ENCODE data around the gene DNASE2B. TPM values are rescaled to one million over a fixed set of nuclear protein-coding genes. Genes with fewer than 3 reads are reported as not detected.

The DNASE2B gene
- polyA plus RNA-seq: 26.1 and 27.9 TPM in 2 replicates
- polyA minus RNA-seq: 11.9 and 16.8 TPM in 2 replicates

- Histone ChIP-seq H2AFZ (ENCODE audit: low read depth, low read length) (no peak within 1 kb of the TSS), H3K4me2 (ENCODE audit: low read length) (no peak within 1 kb of the TSS), H3K9me2 (ENCODE audit: insufficient read depth, low read length) (no peaks in the 10 kb centered on the region), H3K4me3 (ENCODE audit: low read length) (peak within 1 kb of the TSS; percentile 28), H3K9ac (ENCODE audit: low read length) (peak within 1 kb of the TSS; percentile 36), H3F3A (ENCODE audit: insufficient read depth, low read length, poor library complexity, severe bottlenecking) (peaks cover 6% of the 10 kb centered on the region), H3K27me3 (ENCODE audit: insufficient read depth, low read depth, low read length) (no peaks in the 10 kb centered on the region), H3K36me3 (ENCODE audit: insufficient read depth, low read length) (no peaks in the 10 kb centered on the region), H3K9me3 (ENCODE audit: low read length) (no peaks in the 10 kb centered on the region), H4K20me1 (ENCODE audit: insufficient read depth) (no peaks in the 10 kb centered on the region), H3K79me2 (replicated peaks; ENCODE audit: insufficient read depth, low read length) (no peaks in the 10 kb centered on the region), H3K27ac (ENCODE audit: low read length) (peak within 1 kb of the TSS; percentile 69)
- peak; percentile 10 for TF ChIP-seq MXI1 (conservative IDR thresholded peaks at IDR 0.05; ENCODE audit: poor library complexity, severe bottlenecking)
- TF ChIP-seq CTCF (IDR thresholded peaks at IDR 0.05; ENCODE audit: poor library complexity, severe bottlenecking): no peak
- TF ChIP-seq REST (IDR thresholded peaks at IDR 0.05; ENCODE audit: borderline replicate concordance): peak; percentile 71
- no peak for TF ChIP-seq EZH2 (IDR thresholded peaks at IDR 0.05; ENCODE audit: borderline replicate concordance, insufficient read depth, low read length, poor library complexity, severe bottlenecking)
- TF ChIP-seq RAD21 (conservative IDR thresholded peaks at IDR 0.05): no peak
- TF ChIP-seq POLR2AphosphoS5 (IDR thresholded peaks at IDR 0.05): peak; percentile 85
- TF ChIP-seq EP300 (conservative IDR thresholded peaks at IDR 0.05; ENCODE audit: poor library complexity, severe bottlenecking): peak; percentile 91
Observed at GRCh38 chr1:84398175-84399155, at the start of gene DNASE2B. TSS of gene DNASE2B (plus strand) at chr1:84398484. CDS start at chr1:84398565, 81 bp downstream.

- H2AFZ ChIP-seq (ENCODE audit: low read depth, low read length): no peak overlapping the region
- no peaks in the 10 kb centered on the region for H3K9me2 ChIP-seq (ENCODE audit: insufficient read depth, low read length)
- no peaks in the 10 kb centered on the region for H3K36me3 ChIP-seq (ENCODE audit: insufficient read depth, low read length)
- H3K79me2 ChIP-seq (replicated peaks; ENCODE audit: insufficient read depth, low read length): no peaks in the 10 kb centered on the region
- no peak overlapping the region for H3K4me3 ChIP-seq (ENCODE audit: low read length)
- H3K9ac ChIP-seq (ENCODE audit: low read length): no peak overlapping the region
- no peaks in the 10 kb centered on the region for H3K9me3 ChIP-seq (ENCODE audit: low read length)
- H3K27me3 ChIP-seq (ENCODE audit: insufficient read depth, low read depth, low read length): no peaks in the 10 kb centered on the region
- H4K20me1 ChIP-seq (ENCODE audit: insufficient read depth): no peaks in the 10 kb centered on the region
- no peak overlapping the region for H3K4me2 ChIP-seq (ENCODE audit: low read length)
- peaks cover 3% of the 10 kb centered on the region for H3F3A ChIP-seq (ENCODE audit: insufficient read depth, low read length, poor library complexity, severe bottlenecking)
- TF ChIP-seq EZH2 (IDR thresholded peaks at IDR 0.05; ENCODE audit: borderline replicate concordance, insufficient read depth, low read length, poor library complexity, severe bottlenecking): no peak
- TF ChIP-seq RAD21 (conservative IDR thresholded peaks at IDR 0.05): no peak
- TF ChIP-seq REST (IDR thresholded peaks at IDR 0.05; ENCODE audit: borderline replicate concordance): no peak
- TF ChIP-seq SMC3 (conservative IDR thresholded peaks at IDR 0.05; ENCODE audit: poor library complexity): no peak
- TF ChIP-seq POLR2AphosphoS5 (IDR thresholded peaks at IDR 0.05): no peak
- TF ChIP-seq TAF1 (IDR thresholded peaks at IDR 0.05; ENCODE audit: low read depth): no peak
- no peak for TF ChIP-seq EP300 (conservative IDR thresholded peaks at IDR 0.05; ENCODE audit: poor library complexity, severe bottlenecking)
- no peak for TF ChIP-seq MXI1 (conservative IDR thresholded peaks at IDR 0.05; ENCODE audit: poor library complexity, severe bottlenecking)
- no peak for TF ChIP-seq CTCF (IDR thresholded peaks at IDR 0.05; ENCODE audit: poor library complexity, severe bottlenecking)
- peak overlapping the region; percentile 88 for H3K27ac ChIP-seq (ENCODE audit: low read length)
Observed at GRCh38 chr1:84348759-84349158, 49.5 kb upstream of the DNASE2B start.
